HL-60/S4 (cell line): ENCODE measurements around the gene DUS3L.

Experiments
- in situ Hi-C: fragments of 300-500 bp; cut with MboI; formaldehyde crosslinking; loops from 2 replicates; pipeline ENCODE4 v1.14.3; 2022; ENCODE audit warnings: low sequenced_read_pairs

Gene DUS3L

GRCh38 chr19:5790559-5791520, at the start of gene DUS3L:
TSS of gene DUS3L (minus strand) at chr19:5791163. CDS start at chr19:5791141, 22 bp downstream.
- in situ Hi-C loops: no loop called here

- in situ Hi-C loops: no loop called here
These were observed 48.4 kb upstream of the DUS3L start, which contains the start of gene FUT6 for GRCh38 chr19:5839065-5840017. TSS of gene FUT6 (minus strand) at chr19:5839702. CDS start at chr19:5832567, 7,135 bp downstream.

GRCh38 chr19:5838353-5839064, 47.5 kb upstream of the DUS3L start:
- in situ Hi-C loops: no loop called here

- in situ Hi-C loops: no loop called here
These were observed 46.9 kb upstream of the DUS3L start for GRCh38 chr19:5837761-5838352.

- in situ Hi-C loops: no loop called here
These were observed 41.7 kb upstream of the DUS3L start for GRCh38 chr19:5832527-5833216.

GRCh38 chr19:5832061-5832460, 41.1 kb upstream of the DUS3L start:
- in situ Hi-C loops: no loop called here

- in situ Hi-C loops: no loop called here
These were observed 40.2 kb upstream of the DUS3L start for GRCh38 chr19:5831159-5831558.

GRCh38 chr19:5829567-5830310, 38.8 kb upstream of the DUS3L start:
- in situ Hi-C loops: no loop called here

- in situ Hi-C loops: no loop called here
These were observed 38.0 kb upstream of the DUS3L start for GRCh38 chr19:5828661-5829566.

- in situ Hi-C loops: no loop called here
These were observed 37.1 kb upstream of the DUS3L start for GRCh38 chr19:5827891-5828660.

GRCh38 chr19:5827342-5827890, 36.5 kb upstream of the DUS3L start:
- in situ Hi-C loops: no loop called here

GRCh38 chr19:5826531-5827341, 35.8 kb upstream of the DUS3L start:
- in situ Hi-C loops: no loop called here

GRCh38 chr19:5825178-5825577, 34.2 kb upstream of the DUS3L start:
- in situ Hi-C loops: no loop called here

- in situ Hi-C loops: no loop called here
These were observed 33.8 kb upstream of the DUS3L start for GRCh38 chr19:5824751-5825150.

GRCh38 chr19:5823579-5824281, 32.8 kb upstream of the DUS3L start:
- in situ Hi-C loops: no loop called here
